Transverse colon (tissue), 4 donors: ENCODE data around the gene PLA2G4F.

Source experiments
- CTCF ChIP-seq, 5 experiments: fragments of 200-600 bp in 3 of 5; fragments of 450-650 bp in 2 of 5; sonication (generic) in 3 of 5; IDR thresholded peaks; 1 replicate in 2 of 5; 2 replicates in 3 of 5; pipeline ENCODE4 v1.5.1; 2016 to 2017; ENCODE audit warnings: antibody characterized with exemption in 5 of 5, inconsistent platforms in 3 of 5, mild to moderate bottlenecking in 2 of 5, moderate library complexity in 1 of 5
- EP300 ChIP-seq: sonication (generic); formaldehyde crosslinking; IDR thresholded peaks from one replicate; pipeline ENCODE4 v1.6.1; 2017; ENCODE audit warnings: antibody characterized with exemption, low read depth
- POLR2A ChIP-seq: fragments of 450-650 bp; IDR thresholded peaks from one replicate; pipeline ENCODE4 v1.6.1; 2016; ENCODE audit warnings: antibody characterized with exemption, mild to moderate bottlenecking, moderate library complexity
- POLR2AphosphoS5 ChIP-seq, 3 donors: sonication (generic); formaldehyde crosslinking; IDR thresholded peaks; one replicate each; pipeline ENCODE4 v1.6.1; 2016; ENCODE audit warnings: antibody characterized with exemption in 3 of 3

GRCh38 chr15:42118650-42119445 lies 37.6 kb downstream of the PLA2G4F start:
- TF ChIP-seq EP300 (no peak), CTCF (IDR thresholded peaks at IDR 0.05) (no peak), POLR2A (no peak), POLR2AphosphoS5 (IDR thresholded peaks at IDR 0.05) (no peak)
